ENCODE measurements around the gene SP5. TPM values are rescaled to one million over a fixed set of nuclear protein-coding genes. Genes with fewer than 3 reads are reported as not detected.
"Not testable (repeated sequence)": the region's sequence is repeated elsewhere in the genome, so short reads cannot be mapped to it uniquely, and the experiment has no call there.

The SP5 gene
- total and polyA plus RNA-seq, 12 donors: 0.16 to 9.2 (median 2.8) TPM

DNA sequence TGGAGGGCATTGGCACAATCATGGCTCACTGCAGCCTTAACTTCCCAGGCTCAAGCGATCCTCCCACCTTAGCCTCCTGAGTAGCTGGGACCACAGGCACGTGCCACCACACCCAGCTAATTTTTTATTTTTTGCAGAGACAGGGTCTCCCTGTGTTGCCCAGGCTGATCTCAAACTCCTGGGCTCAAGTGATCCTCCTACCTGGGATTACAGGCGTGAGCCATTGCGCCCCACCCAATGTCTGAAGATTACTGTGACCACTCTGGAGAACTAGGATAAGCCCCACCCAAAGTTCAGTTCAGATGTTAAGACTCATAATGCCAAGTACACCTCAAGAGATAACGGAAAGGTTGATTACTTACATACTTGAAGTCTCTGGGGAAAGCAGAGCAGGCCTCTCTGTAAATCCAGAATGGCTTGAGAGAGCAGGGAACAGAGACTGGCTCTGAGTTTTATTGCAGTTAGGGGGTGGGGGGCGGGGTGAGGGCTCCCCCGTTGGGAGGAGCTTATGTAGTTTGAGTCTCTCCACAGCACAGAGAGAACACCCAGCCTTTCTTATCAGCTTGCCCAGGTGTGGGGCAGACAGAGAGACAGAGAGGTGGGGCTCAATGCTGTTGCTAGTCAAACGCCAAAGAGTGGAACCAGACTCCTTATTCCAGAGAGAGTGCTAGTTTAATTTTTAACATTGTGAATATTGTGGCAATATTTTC lies 28.5 kb downstream of the SP5 start:
- intact Hi-C loops (cut with DNase I): no loop called here
- Histone ChIP-seq H3K27ac (no peak overlapping the region), H3K4me1 (replicated peaks in 1 of 2) (no peaks in the 10 kb centered on the region), H3K9me3 (replicated peaks in 1 of 3) (no peaks in the 10 kb centered on the region), H3K4me3 (no peak overlapping the region), H3K27me3 (no peaks in the 10 kb centered on the region), H3K36me3 (replicated peaks in 1 of 2) (no peaks in the 10 kb centered on the region)
- TF ChIP-seq, protein P1, sequence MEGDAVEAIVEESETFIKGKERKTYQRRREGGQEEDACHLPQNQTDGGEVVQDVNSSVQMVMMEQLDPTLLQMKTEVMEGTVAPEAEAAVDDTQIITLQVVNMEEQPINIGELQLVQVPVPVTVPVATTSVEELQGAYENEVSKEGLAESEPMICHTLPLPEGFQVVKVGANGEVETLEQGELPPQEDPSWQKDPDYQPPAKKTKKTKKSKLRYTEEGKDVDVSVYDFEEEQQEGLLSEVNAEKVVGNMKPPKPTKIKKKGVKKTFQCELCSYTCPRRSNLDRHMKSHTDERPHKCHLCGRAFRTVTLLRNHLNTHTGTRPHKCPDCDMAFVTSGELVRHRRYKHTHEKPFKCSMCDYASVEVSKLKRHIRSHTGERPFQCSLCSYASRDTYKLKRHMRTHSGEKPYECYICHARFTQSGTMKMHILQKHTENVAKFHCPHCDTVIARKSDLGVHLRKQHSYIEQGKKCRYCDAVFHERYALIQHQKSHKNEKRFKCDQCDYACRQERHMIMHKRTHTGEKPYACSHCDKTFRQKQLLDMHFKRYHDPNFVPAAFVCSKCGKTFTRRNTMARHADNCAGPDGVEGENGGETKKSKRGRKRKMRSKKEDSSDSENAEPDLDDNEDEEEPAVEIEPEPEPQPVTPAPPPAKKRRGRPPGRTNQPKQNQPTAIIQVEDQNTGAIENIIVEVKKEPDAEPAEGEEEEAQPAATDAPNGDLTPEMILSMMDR (IDR thresholded peaks at IDR 0.05): no peak
- TF ChIP-seq POLR2A (IDR thresholded peaks at IDR 0.05): no peak
- DNase-seq: no peak
- WGBS, 4 donors: 66 to 68% (median 67%) methylated on average over 7 to 8 of the region's 8 CpGs

DNA sequence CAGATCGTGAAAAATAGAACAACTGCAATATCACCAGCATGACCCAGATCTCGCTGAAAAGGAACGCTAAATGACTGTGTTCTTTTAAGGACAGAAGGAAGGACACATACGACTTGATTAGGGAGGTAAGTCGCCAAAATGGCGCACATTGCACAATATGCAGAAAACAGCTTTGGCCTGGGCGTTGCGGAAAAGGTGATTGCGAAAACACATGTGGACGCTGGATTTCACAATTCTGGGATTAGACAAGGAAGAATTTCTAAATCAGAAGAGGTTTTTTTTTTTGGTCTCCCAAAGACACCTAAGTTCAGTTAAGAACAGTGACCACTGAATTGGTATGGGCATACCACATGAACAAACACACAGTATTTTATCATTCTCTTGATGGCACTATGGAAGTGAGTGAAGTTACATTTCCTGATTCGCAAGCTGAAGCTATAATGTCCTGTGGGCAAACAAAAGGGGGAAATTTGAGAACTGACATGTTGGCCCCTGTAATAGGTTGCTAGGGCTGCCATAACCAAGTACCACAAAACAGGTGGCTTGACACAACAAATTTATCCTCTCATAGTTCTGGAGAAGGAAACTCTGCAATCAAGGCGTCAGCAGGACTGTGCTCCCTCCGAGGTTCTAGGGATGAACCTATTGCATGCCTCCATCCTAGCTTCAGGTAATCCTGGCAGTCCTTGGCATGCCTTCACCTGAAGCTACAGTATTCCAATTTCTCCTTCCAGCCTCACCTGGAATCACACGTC lies 29.3 kb downstream of the SP5 start:
- H3K36me3 ChIP-seq (replicated peaks in 1 of 2): no peaks in the 10 kb centered on the region
- intact Hi-C loops (cut with DNase I): no loop called here
- TF ChIP-seq, protein P1 (IDR thresholded peaks at IDR 0.05): no peak
- TF ChIP-seq POLR2A (IDR thresholded peaks at IDR 0.05): no peak
- H3K4me1 ChIP-seq (replicated peaks in 1 of 2): no peaks in the 10 kb centered on the region
- H3K27me3 ChIP-seq: no peaks in the 10 kb centered on the region
- 77 to 88% (median 86%) methylated on average over 14 of the region's 14 CpGs for WGBS, 4 donors
- no peaks in the 10 kb centered on the region for H3K9me3 ChIP-seq (replicated peaks in 1 of 3)
- peak in 1 of 7 donors; percentile 26 for DNase-seq
- no peak overlapping the region for H3K27ac ChIP-seq
- H3K4me3 ChIP-seq: no peak overlapping the region

DNA sequence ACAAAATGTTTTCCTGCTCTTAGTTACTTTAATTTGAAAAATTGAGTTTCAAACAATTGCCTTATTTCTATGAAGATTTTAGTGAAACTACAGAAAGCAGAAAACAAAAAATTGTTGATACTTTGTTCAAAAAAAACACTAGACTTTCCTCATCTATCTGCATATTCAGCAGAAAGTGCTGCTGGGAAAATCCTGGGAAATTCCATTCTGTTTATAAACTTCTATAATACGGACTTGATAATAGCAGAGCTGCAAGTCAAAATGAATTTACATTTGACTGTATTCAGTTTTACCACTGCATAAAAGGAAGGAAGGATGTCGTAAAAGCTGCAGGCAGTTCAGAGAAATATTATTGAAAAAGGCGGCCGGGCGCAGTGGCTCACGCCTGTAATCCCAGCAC lies 30.2 kb downstream of the SP5 start:
- WGBS, 4 donors: 59 to 68% (median 62%) methylated on average over 6 of the region's 6 CpGs
- no peak for DNase-seq
- Histone ChIP-seq H3K27ac (no peak overlapping the region), H3K27me3 (no peaks in the 10 kb centered on the region), H3K4me1 (replicated peaks in 1 of 2) (no peaks in the 10 kb centered on the region), H3K9me3 (replicated peaks in 1 of 3) (no peaks in the 10 kb centered on the region), H3K4me3 (no peak overlapping the region), H3K36me3 (replicated peaks in 1 of 2) (no peaks in the 10 kb centered on the region)
- intact Hi-C loops (cut with DNase I): no loop called here
- TF ChIP-seq, protein P1 (IDR thresholded peaks at IDR 0.05): no peak
- no peak for TF ChIP-seq POLR2A (IDR thresholded peaks at IDR 0.05)

DNA sequence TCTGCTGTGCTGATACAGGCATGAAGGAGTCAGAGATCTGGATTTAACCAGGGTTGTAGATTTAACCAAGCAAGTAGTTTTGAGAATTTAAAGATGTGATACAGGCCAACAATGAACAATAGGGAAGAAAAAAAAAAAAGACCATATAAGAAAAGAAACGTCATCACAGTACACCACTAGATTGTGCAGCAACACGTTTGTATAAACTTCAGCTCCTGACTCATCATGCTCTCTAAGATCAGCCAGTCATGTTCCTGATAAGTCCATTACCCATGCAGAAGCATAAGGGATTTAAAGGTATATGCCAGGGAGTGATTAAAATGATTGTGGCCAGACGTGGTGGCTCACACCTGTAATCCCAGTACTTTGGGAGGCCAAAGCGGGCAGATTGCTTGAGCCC lies 32.8 kb downstream of the SP5 start:
- H3K9me3 ChIP-seq (replicated peaks in 1 of 3): no peaks in the 10 kb centered on the region
- no peak for DNase-seq
- H3K36me3 ChIP-seq (replicated peaks in 1 of 2): no peaks in the 10 kb centered on the region
- intact Hi-C loops (cut with DNase I): no loop called here
- 54 to 64% (median 59%) methylated on average over 4 of the region's 4 CpGs for WGBS, 4 donors
- TF ChIP-seq POLR2A (IDR thresholded peaks at IDR 0.05): no peak
- TF ChIP-seq, protein P1 (IDR thresholded peaks at IDR 0.05): no peak
- H3K4me1 ChIP-seq (replicated peaks in 1 of 2): no peaks in the 10 kb centered on the region
- no peak overlapping the region for H3K27ac ChIP-seq
- H3K4me3 ChIP-seq: no peak overlapping the region
- no peaks in the 10 kb centered on the region for H3K27me3 ChIP-seq

DNA sequence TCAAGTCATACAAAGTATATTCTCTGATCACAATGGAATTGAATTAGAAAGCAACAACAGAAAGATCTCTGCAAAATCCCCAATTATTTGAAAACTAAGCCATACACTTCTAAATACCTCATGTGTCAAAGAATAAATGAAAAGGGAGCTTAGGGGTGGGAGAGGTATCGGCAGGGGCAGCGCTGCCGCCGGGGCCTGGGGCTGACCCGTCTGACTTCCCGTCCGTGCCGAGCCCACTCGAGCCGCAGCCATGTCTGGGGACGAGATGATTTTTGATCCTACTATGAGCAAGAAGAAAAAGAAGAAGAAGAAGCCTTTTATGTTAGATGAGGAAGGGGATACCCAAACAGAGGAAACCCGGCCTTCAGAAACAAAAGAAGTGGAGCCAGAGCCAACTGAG lies 36.4 kb downstream of the SP5 start:
- H3K36me3 ChIP-seq (replicated peaks in 1 of 2); DNase-seq; intact Hi-C loops (cut with DNase I); H3K9me3 ChIP-seq (replicated peaks in 1 of 3); H3K4me1 ChIP-seq (replicated peaks in 1 of 2); H3K27me3 ChIP-seq; H3K4me3 ChIP-seq; H3K27ac ChIP-seq: not testable (repeated sequence)
- 90 to 94% (median 92%) methylated on average over 12 of the region's 12 CpGs for WGBS, 4 donors
